Activated T-helper 1 cell treated with Interleukin-2 at 50 U/mL for 16 hours (primary cell): ENCODE results near the gene LRRC4C.

Source experiments
- DNase-seq: peaks from one replicate; pipeline ENCODE4 v3.0.0-alpha.2; 2020; ENCODE audit warnings: low read depth

Gene LRRC4C

GRCh38 chr11:40291329-40291728, 1168.1 kb downstream of the LRRC4C start:
- DNase-seq, result no peak

GRCh38 chr11:40290171-40290631, 1169.3 kb downstream of the LRRC4C start:
- no peak for DNase-seq

- DNase-seq, result no peak
Observed at GRCh38 chr11:40289370-40289769, 1170.1 kb downstream of the LRRC4C start.

GRCh38 chr11:40287916-40288803, 1171.3 kb downstream of the LRRC4C start:
- no peak for DNase-seq

- no peak for DNase-seq
Observed at GRCh38 chr11:40286137-40286536, 1173.3 kb downstream of the LRRC4C start.

- no peak for DNase-seq
Observed at GRCh38 chr11:40285558-40285957, 1173.9 kb downstream of the LRRC4C start.

GRCh38 chr11:40281052-40281580, 1178.3 kb downstream of the LRRC4C start:
- no peak for DNase-seq

- DNase-seq, result no peak
Observed at GRCh38 chr11:40280159-40281051, 1179.0 kb downstream of the LRRC4C start.

GRCh38 chr11:40276960-40277359, 1182.5 kb downstream of the LRRC4C start:
- DNase-seq, result no peak

- DNase-seq, result no peak
Observed at GRCh38 chr11:40274017-40274416, 1185.4 kb downstream of the LRRC4C start.

- no peak for DNase-seq
Observed at GRCh38 chr11:40273192-40273732, 1186.2 kb downstream of the LRRC4C start.

- no peak for DNase-seq
Observed at GRCh38 chr11:40271361-40271760, 1188.1 kb downstream of the LRRC4C start.

GRCh38 chr11:40269865-40270264, 1189.6 kb downstream of the LRRC4C start:
- DNase-seq, result no peak

GRCh38 chr11:40268551-40268950, 1190.9 kb downstream of the LRRC4C start:
- no peak for DNase-seq

GRCh38 chr11:40255457-40255856, 1204.0 kb downstream of the LRRC4C start:
- DNase-seq, result no peak

- no peak for DNase-seq
Observed at GRCh38 chr11:40253166-40253565, 1206.3 kb downstream of the LRRC4C start.

- no peak for DNase-seq
Observed at GRCh38 chr11:40252236-40252635, 1207.2 kb downstream of the LRRC4C start.

- no peak for DNase-seq
Observed at GRCh38 chr11:40246983-40247382, 1212.5 kb downstream of the LRRC4C start.

GRCh38 chr11:40241524-40242051, 1217.9 kb downstream of the LRRC4C start:
- no peak for DNase-seq

GRCh38 chr11:40240284-40240683, 1219.2 kb downstream of the LRRC4C start:
- no peak for DNase-seq

- DNase-seq, result no peak
Observed at GRCh38 chr11:40236526-40236925, 1222.9 kb downstream of the LRRC4C start.

GRCh38 chr11:40235841-40236240, 1223.6 kb downstream of the LRRC4C start:
- DNase-seq, result no peak
